Activated naive CD4-positive, alpha-beta T cell treated with anti-CD3 and anti-CD28 coated beads, Interleukin-2, amount 50 U/mL, for 16 hours (primary cell): ENCODE measurements around the gene KNDC1.

Experiments
- DNase-seq: peaks from one replicate; pipeline ENCODE4 v3.0.0-alpha.2; 2020

Gene KNDC1

DNA sequence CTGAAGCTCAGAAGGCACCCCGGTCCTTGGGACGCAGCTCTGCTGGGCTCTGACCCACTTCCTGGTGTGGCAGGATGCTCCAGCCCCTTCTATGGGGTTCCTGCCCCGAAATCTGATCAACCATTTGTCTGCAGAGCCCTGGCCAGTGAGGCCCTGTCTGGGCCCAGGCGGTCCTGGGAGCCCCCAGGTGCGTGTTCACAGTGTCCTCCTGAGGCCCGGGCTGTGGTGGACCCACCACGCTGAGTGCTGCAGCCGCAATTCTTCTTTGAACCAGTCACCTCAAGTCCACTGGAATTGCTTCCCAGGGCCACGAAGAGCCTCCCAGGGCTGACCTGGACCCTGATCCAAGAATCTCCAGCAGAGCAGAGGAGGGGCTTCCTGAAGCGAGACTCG is 19.1 kb downstream of the KNDC1 start:
- no peak for DNase-seq

DNA sequence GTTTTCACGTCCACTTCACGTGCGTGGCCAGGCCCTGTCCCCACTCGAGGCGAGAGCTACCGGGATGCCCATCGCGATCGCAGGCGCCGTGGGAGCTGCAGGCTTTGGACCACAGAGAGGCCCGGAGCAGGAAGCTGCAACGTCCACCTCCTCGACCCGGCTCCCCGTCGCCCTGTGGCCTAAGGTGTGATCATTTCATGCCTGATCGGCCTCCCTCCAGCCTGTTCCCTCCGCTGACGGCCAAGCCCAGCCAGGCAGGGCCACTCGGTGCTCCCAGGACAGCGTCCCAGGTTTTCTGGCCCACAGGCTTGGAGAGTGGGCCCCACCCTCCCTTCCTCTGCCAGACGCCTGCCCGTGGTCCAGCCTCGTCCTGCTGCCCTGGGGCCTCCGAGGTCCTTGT is 19.6 kb downstream of the KNDC1 start:
- no peak for DNase-seq

- DNase-seq: no peak
Measured at GRCh38 chr10:133180192-133180964, 20.4 kb downstream of the KNDC1 start.

GRCh38 chr10:133180965-133181639 is 21.1 kb downstream of the KNDC1 start:
- DNase-seq: no peak

DNA sequence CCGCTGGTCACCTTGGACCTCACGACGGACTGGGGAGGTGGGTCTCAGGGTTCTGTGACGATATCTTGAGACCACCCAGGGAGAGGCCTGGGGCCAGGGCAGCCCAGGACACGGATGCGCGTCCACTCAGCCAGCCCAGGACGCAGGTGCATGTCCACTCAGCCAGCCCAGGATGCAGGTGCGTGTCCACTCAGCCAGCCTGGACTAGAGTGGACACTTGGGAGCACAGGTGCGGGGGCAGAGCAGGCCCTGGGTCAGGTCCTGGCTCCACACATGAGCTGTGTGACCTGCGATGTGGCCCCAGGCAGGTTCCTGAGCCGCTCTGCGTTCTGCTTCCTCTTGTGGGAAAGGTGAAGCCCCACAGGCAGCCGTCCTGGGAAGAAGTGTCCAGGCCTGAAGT is 22.2 kb downstream of the KNDC1 start:
- DNase-seq: no peak

DNA sequence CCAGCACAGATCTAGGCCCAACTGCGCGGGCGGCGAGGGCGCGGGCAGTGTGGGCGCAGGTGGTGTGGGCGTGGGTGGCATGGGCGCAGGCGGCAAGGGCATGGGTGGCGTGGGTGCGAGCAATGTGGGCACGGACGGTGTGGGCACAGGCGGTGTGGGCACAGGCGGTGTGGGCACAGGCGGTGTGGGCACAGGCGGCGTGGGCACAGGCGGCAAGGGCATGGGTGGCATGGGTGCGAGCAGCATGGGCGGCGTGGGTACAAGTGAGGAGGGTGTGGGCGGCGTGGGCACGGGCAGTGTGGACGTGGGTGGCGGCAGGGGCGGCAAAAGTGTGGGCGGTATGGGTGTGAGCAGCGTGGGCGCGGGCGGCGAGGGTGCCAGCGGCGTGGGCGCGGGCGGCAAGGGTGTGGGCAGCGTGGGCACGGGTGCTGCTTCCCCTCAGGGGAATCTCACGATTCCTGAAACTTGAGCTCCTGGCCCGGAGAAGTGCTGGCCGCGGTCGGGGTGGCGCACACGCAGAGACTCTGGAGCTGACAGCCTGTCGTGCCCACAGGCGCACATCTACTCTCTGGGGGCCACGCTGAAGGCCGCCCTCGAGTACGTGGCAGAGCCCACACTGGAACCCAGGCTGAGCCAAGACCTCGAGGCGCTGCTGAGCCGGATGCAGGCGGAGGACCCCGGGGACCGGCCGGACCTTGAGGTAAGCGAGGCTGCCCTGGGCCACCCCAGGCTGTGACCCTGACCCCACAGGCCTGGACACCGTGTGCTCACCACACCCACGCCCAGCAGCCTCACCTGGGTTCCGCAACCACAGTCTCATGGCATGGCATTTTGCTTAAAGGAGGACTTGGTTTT is 23.0 kb downstream of the KNDC1 start:
- no peak for DNase-seq

DNA sequence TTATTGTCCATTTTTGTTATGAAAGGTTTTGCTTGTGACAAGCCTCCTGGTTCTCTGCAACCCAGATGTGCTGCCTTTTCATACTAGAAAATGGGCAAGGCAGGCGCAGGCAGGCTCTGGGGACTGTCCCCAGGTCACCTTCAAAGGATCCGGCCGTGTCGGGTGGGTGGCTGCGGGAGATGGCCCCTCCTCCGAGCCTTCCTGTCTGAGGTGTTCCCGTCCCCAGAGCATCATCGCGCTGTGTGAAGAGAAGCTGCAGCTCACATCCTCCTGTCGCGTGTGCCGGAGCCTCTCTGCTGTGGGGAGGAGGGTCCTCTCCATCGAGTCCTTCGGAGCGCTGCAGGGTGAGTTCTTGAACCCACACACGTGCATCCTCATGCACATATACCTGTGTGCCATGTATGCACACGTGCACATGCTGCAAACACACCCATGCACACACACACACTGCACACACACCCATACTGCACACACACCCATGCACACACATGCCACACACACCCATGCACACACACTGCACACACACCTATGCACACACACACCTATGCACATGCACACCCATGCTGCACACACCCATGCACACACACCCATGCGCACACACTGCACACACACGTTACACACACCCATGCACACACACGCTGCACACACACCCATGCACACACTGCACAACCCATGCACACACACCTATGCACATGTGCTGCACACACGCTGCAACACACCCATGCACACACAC is 23.8 kb downstream of the KNDC1 start:
- no peak for DNase-seq

- DNase-seq: no peak
Measured at GRCh38 chr10:133184591-133185244, 24.7 kb downstream of the KNDC1 start.

DNA sequence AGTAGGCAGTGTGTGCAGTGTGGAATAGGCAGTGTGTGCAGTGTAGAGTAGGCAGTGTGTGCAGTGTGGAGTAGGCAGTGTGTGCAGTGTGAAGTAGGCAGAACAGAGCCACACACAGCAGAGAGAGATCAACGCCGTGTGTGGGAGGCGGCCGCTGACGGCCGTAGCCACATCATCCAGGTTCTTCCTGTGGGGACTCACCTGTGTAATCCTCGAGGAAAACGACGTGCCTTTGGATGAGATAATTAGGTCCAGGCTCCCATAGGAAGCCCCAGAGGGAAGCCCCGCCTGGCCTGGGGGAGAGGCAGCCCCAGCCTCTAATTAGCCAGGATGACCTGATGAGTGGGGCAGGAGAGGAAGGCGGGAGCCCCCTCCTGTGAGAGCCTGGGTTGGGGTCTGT is 25.4 kb downstream of the KNDC1 start:
- DNase-seq: no peak

- no peak for DNase-seq
Measured at GRCh38 chr10:133185916-133186315, 25.9 kb downstream of the KNDC1 start.

- DNase-seq: no peak
Measured at GRCh38 chr10:133186416-133187090, 26.5 kb downstream of the KNDC1 start.

GRCh38 chr10:133187091-133187905 is 27.3 kb downstream of the KNDC1 start:
- DNase-seq: no peak

DNA sequence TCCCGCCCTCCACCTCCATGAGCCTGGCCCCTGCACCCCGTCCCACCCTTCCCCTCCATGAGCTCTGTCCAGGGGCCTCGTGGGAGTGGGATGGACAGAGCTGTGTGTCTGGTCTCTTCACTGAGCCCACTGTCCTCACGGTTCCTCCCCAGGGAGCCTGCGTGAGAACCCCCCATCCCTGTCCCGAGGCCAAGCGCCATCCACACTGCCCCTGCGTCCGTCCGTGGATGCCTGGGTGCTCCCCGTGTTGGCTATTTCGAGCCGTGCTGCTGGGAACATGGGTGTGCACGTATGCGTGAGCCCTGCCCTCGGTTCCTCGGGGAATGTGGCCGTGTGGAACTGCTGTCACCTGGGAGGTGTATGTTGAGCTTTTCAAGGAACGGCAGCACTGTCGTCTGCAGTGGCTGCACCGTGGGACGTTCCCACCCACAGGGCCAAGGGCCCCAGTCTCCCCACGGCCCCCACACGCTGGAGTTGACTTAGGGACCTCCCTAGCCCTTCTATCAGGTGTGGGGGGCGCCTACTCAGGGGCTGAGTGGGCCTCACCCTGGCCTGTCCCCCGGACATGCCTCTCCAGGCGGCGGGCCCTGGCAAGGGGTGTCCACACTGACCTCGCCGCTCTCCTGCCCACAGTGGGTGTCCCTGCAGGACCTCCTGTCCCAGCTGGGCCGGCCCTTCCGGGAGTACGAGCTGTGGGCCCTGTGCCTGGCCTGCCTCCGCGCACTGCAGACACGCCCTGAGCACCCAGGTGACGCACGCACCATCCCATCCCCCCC is 28.1 kb downstream of the KNDC1 start:
- DNase-seq: no peak

- DNase-seq: no peak
Measured at GRCh38 chr10:133189256-133189655, 29.2 kb downstream of the KNDC1 start.

DNA sequence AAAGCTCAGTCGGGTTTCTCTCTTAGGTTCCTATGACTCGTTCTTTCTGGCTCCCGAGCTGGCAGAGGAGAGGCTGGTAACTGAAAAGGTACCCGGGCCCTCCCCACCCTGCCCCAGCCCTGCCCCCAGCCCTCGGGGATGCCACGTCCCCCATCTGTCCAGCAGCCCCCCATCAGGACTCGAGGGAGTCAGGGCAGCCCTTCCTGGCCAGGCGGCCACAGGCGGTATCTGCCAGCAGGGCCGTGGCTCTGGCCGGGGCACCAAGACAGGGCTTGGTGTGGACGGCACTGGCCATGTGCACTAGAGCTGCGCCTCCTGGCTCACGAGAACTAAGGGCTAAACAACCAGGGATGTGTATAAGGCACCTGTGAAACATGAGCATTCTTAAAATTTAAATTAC is 29.7 kb downstream of the KNDC1 start:
- no peak for DNase-seq

GRCh38 chr10:133190225-133190624 is 30.2 kb downstream of the KNDC1 start:
- DNase-seq: no peak

DNA sequence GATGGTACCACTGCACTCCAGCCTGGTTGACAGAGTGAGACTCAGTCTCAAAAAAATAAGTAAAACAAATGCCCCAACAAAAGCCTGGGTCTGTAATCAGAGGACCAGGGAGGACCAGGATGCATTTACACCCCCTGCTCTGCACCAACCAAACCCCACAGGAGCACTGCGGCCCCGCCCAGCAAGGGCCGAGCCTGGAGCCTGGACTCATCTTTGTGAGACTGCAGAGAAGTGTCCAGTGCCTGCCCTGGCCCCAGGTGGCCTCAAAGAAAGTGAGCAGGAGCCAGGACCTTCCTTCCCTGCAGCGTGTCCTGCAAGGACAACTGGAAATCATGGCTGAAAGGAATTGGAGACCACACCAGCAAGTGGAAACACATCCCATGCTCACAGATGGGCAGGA is 31.6 kb downstream of the KNDC1 start:
- DNase-seq: no peak

DNA sequence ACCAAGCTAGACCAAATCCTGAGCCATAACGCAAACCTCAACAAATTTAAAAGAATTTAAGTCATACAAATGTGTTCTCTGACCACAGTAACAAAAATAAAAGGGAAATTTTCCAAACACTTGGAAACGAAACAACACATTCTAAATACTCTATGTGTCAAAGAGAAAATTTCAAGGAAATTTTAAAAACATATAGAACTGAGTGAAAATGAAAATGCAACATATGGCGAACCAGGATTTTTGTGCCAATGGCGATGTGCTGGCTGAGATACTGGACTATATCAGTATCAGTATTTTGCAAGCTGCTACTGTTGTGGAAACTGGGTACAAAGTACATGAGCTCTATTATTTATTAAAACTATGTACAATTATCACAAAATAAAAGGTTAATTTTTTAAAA is 34.1 kb downstream of the KNDC1 start:
- no peak for DNase-seq

DNA sequence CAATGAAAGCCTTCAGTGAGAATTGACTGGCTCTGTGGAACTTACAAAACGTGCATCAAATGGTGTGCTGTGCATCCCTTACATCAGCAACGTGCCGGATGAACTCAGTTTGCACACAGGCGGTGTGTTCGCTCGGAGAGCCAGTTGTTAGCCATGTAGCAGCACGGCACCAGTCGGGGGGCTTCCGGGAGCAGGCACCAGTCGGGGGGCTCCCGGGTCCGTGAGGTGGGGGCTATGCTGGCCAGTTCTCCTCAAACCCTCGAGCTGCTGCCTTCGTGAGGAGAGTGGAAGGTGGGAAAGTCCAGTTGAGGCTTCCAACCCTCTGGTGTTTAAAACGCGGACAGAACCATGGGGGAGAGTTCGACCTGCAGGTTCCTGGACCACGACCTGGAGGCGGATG is 35.1 kb downstream of the KNDC1 start:
- no peak for DNase-seq

GRCh38 chr10:133195611-133196010 is 35.6 kb downstream of the KNDC1 start:
- DNase-seq: no peak
